ENCODE data around the gene TCAP. TPM values are rescaled to one million over a fixed set of nuclear protein-coding genes. Genes with fewer than 3 reads are reported as not detected.

The TCAP gene
- total RNA-seq, 1 donor from 2014 or later, result not detected

- no peak for DNase-seq (ENCODE audit: low read depth)
Measured at GRCh38 chr17:39636927-39637736, 28.0 kb upstream of the TCAP start, which contains the start of gene STARD3. Gene STARD3 (plus strand): TSS chr17:39637144. CDS start chr17:39653532, 16,388 bp downstream.

GRCh38 chr17:39638317-39638716 is 26.8 kb upstream of the TCAP start:
- no peak for TF ChIP-seq CTCF (conservative IDR thresholded peaks at IDR 0.05; ENCODE audit: low read depth, low read length)
- H3K4me3 ChIP-seq (ENCODE audit: low read depth, low read length), result peak overlapping the region; percentile 98

More at GRCh38 chr17:39636927-39637736, 28.0 kb upstream of the TCAP start, which contains the start of gene STARD3:
- no peak for TF ChIP-seq CTCF (conservative IDR thresholded peaks at IDR 0.05; ENCODE audit: low read depth, low read length)
- peak within 1 kb of the TSS; percentile 98 for H3K4me3 ChIP-seq (ENCODE audit: low read depth, low read length)

DNA sequence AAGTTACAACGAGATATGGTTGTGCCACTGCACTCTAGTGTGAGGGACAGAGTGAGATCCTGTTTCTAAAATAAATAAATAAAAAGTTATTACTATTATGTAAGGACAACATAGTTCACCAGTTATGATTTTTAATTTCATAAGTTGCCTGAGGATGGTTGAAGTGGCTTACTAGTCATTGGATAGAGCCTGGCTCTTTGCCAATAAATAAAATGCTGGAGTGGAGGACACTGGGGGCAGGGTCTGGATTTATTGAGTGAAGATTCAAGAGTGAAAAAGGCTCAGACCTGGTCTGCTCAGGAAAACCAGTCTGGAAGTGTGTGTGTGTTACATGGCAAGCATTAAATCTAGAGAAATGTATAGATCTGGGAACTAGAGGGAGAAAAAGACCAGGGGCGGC is 26.1 kb upstream of the TCAP start:
- no peak for DNase-seq (ENCODE audit: low read depth)
- no peak for TF ChIP-seq CTCF (conservative IDR thresholded peaks at IDR 0.05; ENCODE audit: low read depth, low read length)
- H3K4me3 ChIP-seq (ENCODE audit: low read depth, low read length), result no peak overlapping the region

More at GRCh38 chr17:39638317-39638716, 26.8 kb upstream of the TCAP start:
- DNase-seq (ENCODE audit: low read depth), result no peak

DNA sequence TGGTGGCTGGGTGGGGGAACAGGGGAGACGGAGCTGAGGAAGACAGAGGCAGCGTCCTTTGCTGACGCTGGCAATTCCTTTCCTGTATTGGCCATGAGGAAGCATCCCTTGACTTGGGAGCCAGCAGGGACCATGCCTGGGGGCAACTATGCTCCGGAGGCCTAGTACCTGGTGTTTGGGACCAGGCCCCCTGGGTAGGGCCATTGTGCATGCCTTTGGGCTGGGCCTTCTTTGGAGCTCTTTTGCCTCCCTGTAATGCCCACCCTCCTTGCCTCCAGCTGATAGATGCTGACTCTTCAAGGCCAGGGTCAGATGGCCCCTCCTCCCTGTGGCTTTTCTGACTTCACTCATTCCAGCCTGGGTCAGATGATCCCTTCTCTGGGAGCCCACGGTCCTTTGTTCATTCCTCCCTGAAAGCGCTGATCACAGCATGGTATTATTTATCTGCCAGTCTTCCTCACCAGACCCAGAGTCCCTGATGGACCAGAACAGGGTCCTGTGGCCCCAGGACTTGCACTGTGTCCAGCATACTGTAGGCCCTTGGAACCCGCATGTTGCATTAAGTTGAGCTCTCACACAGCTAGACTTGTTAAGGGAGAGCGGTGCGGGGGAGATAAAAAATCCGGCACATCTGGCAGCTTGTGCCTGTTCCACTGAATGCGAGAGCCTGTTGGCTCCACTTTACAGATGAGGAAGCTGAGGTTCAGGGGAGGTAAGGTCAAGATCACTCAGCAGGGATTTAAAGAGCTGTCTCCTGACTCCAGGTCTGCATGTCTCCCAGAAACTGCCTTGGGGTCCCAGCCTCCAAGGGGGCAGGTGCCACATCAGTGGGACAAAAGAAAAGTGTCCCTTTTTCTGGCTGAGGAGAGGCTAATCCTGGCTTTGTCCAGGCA is 25.3 kb upstream of the TCAP start:
- TF ChIP-seq CTCF (conservative IDR thresholded peaks at IDR 0.05; ENCODE audit: low read depth, low read length), result no peak
- no peak for DNase-seq (ENCODE audit: low read depth)
- no peak overlapping the region for H3K4me3 ChIP-seq (ENCODE audit: low read depth, low read length)

DNA sequence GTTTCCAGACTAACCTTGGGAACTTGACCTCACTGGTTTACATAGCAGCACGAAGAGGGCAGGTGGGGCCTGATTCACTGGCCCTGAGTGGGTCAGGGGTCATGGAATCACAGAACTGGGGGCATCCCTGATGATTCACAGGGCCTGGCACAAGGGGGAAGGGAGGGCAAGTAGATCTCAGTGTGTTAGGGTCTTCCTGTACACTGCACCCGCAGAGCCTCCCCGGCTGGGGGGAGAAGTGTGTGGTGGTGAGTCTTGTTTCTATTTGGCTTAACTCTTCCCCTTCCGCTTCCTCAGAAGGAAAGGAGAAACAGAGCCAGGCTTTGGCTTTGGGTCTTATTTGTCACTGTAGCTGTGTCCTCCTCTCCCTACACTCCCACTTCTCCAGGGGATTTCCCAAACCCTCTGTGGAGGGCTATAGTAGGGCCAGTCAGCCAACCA is 24.5 kb upstream of the TCAP start:
- DNase-seq (ENCODE audit: low read depth), result no peak
- H3K4me3 ChIP-seq (ENCODE audit: low read depth, low read length), result no peak overlapping the region
- no peak for TF ChIP-seq CTCF (conservative IDR thresholded peaks at IDR 0.05; ENCODE audit: low read depth, low read length)

GRCh38 chr17:39641097-39641496 is 24.1 kb upstream of the TCAP start:
- no peak for DNase-seq (ENCODE audit: low read depth)
- TF ChIP-seq CTCF (conservative IDR thresholded peaks at IDR 0.05; ENCODE audit: low read depth, low read length), result no peak
- no peak overlapping the region for H3K4me3 ChIP-seq (ENCODE audit: low read depth, low read length)
